DOHH2 (cell line): ENCODE measurements around the gene CCR5AS.

ENCODE experiments used
- H3F3A ChIP-seq: fragments of 200-600 bp; sonication (generic), shearing (Covaris generic); 2 replicates; pipeline ENCODE4 v1.6.0; 2016; ENCODE audit warnings: antibody characterized with exemption, mild to moderate bottlenecking; ENCODE audit not compliant: control insufficient read depth, insufficient read depth
- H3K27ac ChIP-seq: fragments of 200-600 bp; sonication (generic); 2 replicates; pipeline ENCODE4 v1.5.1; 2014; ENCODE audit warnings: low read depth, mild to moderate bottlenecking, low read length, moderate library complexity
- H3K27me3 ChIP-seq: fragments of 200-600 bp; sonication (generic); 2 replicates; pipeline ENCODE4 v1.6.1; 2014; ENCODE audit warnings: mild to moderate bottlenecking, low read length, mixed read lengths; ENCODE audit not compliant: control insufficient read depth
- H3K36me3 ChIP-seq: fragments of 200-600 bp; sonication (generic); 2 replicates; pipeline ENCODE4 v1.6.1; 2014; ENCODE audit warnings: mild to moderate bottlenecking, low read length, moderate library complexity, mixed read lengths; ENCODE audit not compliant: control insufficient read depth
- H3K4me1 ChIP-seq: fragments of 200-600 bp; sonication (generic); 2 replicates; pipeline ENCODE4 v1.6.1; 2014; ENCODE audit warnings: mild to moderate bottlenecking, low read length, mixed read lengths; ENCODE audit not compliant: control insufficient read depth
- H3K4me2 ChIP-seq: fragments of 200-600 bp; sonication (generic); 2 replicates; pipeline ENCODE4 v1.6.0; 2014; ENCODE audit warnings: mild to moderate bottlenecking, low read length, moderate library complexity
- H3K4me3 ChIP-seq: fragments of 200-600 bp; sonication (generic); 2 replicates; pipeline ENCODE4 v1.5.1; 2014; ENCODE audit warnings: mild to moderate bottlenecking, low read length, mixed read lengths
- H3K79me2 ChIP-seq: fragments of 200-600 bp; sonication (generic); 2 replicates; pipeline ENCODE4 v1.6.1; 2014; ENCODE audit warnings: mild to moderate bottlenecking, low read length, mixed read lengths; ENCODE audit not compliant: control insufficient read depth
- H3K9me2 ChIP-seq: fragments of 200-600 bp; sonication (generic); replicated peaks from 2 replicates; pipeline ENCODE4 v1.6.1; 2014; ENCODE audit warnings: mild to moderate bottlenecking, low read length, mixed read lengths; ENCODE audit not compliant: control insufficient read depth
- H3K9me3 ChIP-seq: fragments of 200-600 bp; sonication (generic); 2 replicates; pipeline ENCODE4 v1.6.1; 2014; ENCODE audit warnings: antibody characterized with exemption, low read length, mixed read lengths; ENCODE audit not compliant: control insufficient read depth, insufficient read depth
- H4K20me1 ChIP-seq: fragments of 200-600 bp; sonication (generic); 2 replicates; pipeline ENCODE4 v1.6.0; 2014; ENCODE audit warnings: low read depth, mild to moderate bottlenecking, antibody characterized with exemption, low read length, moderate library complexity; ENCODE audit not compliant: control insufficient read depth, insufficient read depth
- EZH2phosphoT487 ChIP-seq: fragments of 200-600 bp; sonication (generic); IDR thresholded peaks from 2 replicates; pipeline ENCODE4 v1.6.1; 2017; ENCODE audit warnings: borderline replicate concordance, mild to moderate bottlenecking, antibody characterized with exemption, low read length, moderate library complexity, mixed read lengths
- TF ChIP-seq, protein P1 (sequence below): fragments of 200-600 bp; sonication (generic); IDR thresholded peaks from one replicate; pipeline ENCODE4 v1.5.1; 2014; ENCODE audit warnings: antibody characterized with exemption, mild to moderate bottlenecking, low read depth, low read length; ENCODE audit not compliant: poor library complexity, severe bottlenecking

CCR5AS gene

DNA sequence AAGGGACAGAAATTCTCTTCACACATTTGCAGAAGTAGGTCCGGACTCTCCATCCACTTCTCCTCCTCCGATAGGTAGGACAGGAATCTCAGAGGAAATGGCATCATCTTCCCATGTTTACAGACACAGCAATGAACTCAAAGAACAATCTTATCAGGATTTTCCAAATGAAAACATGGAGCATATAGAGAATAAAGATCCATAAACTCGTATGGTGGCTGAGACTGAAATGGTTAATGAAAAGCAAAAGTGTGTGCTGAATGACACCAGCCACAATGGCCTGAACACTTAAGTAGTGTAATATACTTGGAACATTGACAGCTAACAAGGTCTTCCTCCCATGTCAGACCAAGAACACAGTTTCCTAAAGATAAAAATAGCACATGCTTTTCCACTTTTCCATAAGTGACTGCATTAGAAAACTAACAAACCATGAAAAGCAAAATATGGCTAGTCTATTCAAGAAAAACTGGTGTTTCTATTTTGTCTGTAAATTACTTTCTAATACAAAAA lies 6.0 kb upstream of the CCR5AS start:
- TF ChIP-seq, protein P1, sequence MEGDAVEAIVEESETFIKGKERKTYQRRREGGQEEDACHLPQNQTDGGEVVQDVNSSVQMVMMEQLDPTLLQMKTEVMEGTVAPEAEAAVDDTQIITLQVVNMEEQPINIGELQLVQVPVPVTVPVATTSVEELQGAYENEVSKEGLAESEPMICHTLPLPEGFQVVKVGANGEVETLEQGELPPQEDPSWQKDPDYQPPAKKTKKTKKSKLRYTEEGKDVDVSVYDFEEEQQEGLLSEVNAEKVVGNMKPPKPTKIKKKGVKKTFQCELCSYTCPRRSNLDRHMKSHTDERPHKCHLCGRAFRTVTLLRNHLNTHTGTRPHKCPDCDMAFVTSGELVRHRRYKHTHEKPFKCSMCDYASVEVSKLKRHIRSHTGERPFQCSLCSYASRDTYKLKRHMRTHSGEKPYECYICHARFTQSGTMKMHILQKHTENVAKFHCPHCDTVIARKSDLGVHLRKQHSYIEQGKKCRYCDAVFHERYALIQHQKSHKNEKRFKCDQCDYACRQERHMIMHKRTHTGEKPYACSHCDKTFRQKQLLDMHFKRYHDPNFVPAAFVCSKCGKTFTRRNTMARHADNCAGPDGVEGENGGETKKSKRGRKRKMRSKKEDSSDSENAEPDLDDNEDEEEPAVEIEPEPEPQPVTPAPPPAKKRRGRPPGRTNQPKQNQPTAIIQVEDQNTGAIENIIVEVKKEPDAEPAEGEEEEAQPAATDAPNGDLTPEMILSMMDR = no peak
- no peak for TF ChIP-seq EZH2phosphoT487
- Histone ChIP-seq H3K4me1 (no peaks in the 10 kb centered on the region), H3K36me3 (no peaks in the 10 kb centered on the region), H3K4me2 (no peak overlapping the region), H3K9me2 (no peaks in the 10 kb centered on the region), H3K27me3 (peaks cover 23% of the 10 kb centered on the region), H3K27ac (no peak overlapping the region), H3K4me3 (no peak overlapping the region), H4K20me1 (no peaks in the 10 kb centered on the region), H3K9me3 (no peaks in the 10 kb centered on the region), H3F3A (no peaks in the 10 kb centered on the region), H3K79me2 (no peaks in the 10 kb centered on the region)

GRCh38 chr3:46411271-46411670 lies 4.4 kb upstream of the CCR5AS start:
- Histone ChIP-seq H3K27ac (no peak overlapping the region), H3K4me2 (no peak overlapping the region), H3K36me3 (no peaks in the 10 kb centered on the region), H3K9me3 (no peaks in the 10 kb centered on the region), H3K4me1 (no peaks in the 10 kb centered on the region), H3K9me2 (no peaks in the 10 kb centered on the region), H3F3A (no peaks in the 10 kb centered on the region), H3K79me2 (no peaks in the 10 kb centered on the region), H3K4me3 (no peak overlapping the region), H4K20me1 (no peaks in the 10 kb centered on the region), H3K27me3 (peaks cover 37% of the 10 kb centered on the region)
- TF ChIP-seq, protein P1 = no peak

- Histone ChIP-seq H3K4me1 (no peaks in the 10 kb centered on the region), H3K27me3 (peaks cover 37% of the 10 kb centered on the region), H3K4me3 (no peak overlapping the region), H4K20me1 (no peaks in the 10 kb centered on the region), H3K4me2 (no peak overlapping the region), H3K27ac (no peak overlapping the region), H3K9me3 (no peaks in the 10 kb centered on the region), H3K9me2 (no peaks in the 10 kb centered on the region), H3F3A (no peaks in the 10 kb centered on the region), H3K79me2 (no peaks in the 10 kb centered on the region), H3K36me3 (no peaks in the 10 kb centered on the region)
- TF ChIP-seq, protein P1 = no peak
- no peak for TF ChIP-seq EZH2phosphoT487
Measured at GRCh38 chr3:46410669-46411068, 3.8 kb upstream of the CCR5AS start.
